ENCODE results near the gene MDC1. TPM values are rescaled to one million over a fixed set of nuclear protein-coding genes. Genes with fewer than 3 reads are reported as not detected.

The MDC1 gene
- total and polyA plus RNA-seq, 2 of the 13 experiments (the other 11 are each of a cell fraction or from before 2014, with no cell fraction given): 8.4 to 14.0 TPM

GRCh38 chr6:30721198-30722024 lies 4.3 kb upstream of the MDC1 start (continued):
- TF ChIP-seq ZHX2 (IDR thresholded peaks at IDR 0.05; ENCODE audit: low read depth): no peak
- TF ChIP-seq ZHX2 (CRISPR knock-in tag; IDR thresholded peaks at IDR 0.05; ENCODE audit: borderline replicate concordance): peak; percentile 30; the same call in 1 of the 2 replicates
- peak; percentile 91; the same call in 1 of the 2 replicates for TF ChIP-seq MYC (CRISPR knock-in tag; IDR thresholded peaks at IDR 0.05; ENCODE audit: borderline replicate concordance)
- peak; percentile 64 for TF ChIP-seq ZNF607 (CRISPR knock-in tag; IDR thresholded peaks at IDR 0.05; ENCODE audit: borderline replicate concordance)
- TF ChIP-seq DPF2 (CRISPR knock-in tag; IDR thresholded peaks at IDR 0.05; ENCODE audit: borderline replicate concordance, low read depth): peak; percentile 33; the same call in 1 of the 2 replicates
- TF ChIP-seq ZSCAN30 (CRISPR knock-in tag; IDR thresholded peaks at IDR 0.05): no peak
- TF ChIP-seq, protein P1, sequence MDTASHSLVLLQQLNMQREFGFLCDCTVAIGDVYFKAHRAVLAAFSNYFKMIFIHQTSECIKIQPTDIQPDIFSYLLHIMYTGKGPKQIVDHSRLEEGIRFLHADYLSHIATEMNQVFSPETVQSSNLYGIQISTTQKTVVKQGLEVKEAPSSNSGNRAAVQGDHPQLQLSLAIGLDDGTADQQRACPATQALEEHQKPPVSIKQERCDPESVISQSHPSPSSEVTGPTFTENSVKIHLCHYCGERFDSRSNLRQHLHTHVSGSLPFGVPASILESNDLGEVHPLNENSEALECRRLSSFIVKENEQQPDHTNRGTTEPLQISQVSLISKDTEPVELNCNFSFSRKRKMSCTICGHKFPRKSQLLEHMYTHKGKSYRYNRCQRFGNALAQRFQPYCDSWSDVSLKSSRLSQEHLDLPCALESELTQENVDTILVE (CRISPR knock-in tag; IDR thresholded peaks at IDR 0.05): no peak
- no peak for TF ChIP-seq ZNF7 (CRISPR knock-in tag; IDR thresholded peaks at IDR 0.05)
- TF ChIP-seq HDAC2 (CRISPR knock-in tag; IDR thresholded peaks at IDR 0.05): peak; percentile 55; the same call in 1 of the 2 replicates
- TF ChIP-seq MXD3 (CRISPR knock-in tag; IDR thresholded peaks at IDR 0.05): peak; percentile 87; the same call in 1 of the 2 replicates
- TF ChIP-seq SAFB2 (CRISPR knock-in tag; IDR thresholded peaks at IDR 0.05; ENCODE audit: borderline replicate concordance, low read depth): peak; percentile 75; the same call in 1 of the 2 replicates
- 0 out of 2 replicates have a peak, but pooled peaks have one; percentile 18 for TF ChIP-seq ZNF343 (CRISPR knock-in tag; IDR thresholded peaks at IDR 0.05)
- TF ChIP-seq HNF1A (IDR thresholded peaks at IDR 0.05; ENCODE audit: low read depth): no peak
- peak; percentile 14; the same call in 1 of the 2 replicates for TF ChIP-seq HNF1A (CRISPR knock-in tag; IDR thresholded peaks at IDR 0.05; ENCODE audit: borderline replicate concordance)
- TF ChIP-seq ZNF557 (CRISPR knock-in tag; IDR thresholded peaks at IDR 0.05): 0 out of 2 replicates have a peak, but pooled peaks have one; percentile 46
- TF ChIP-seq SMAD3 (CRISPR knock-in tag; IDR thresholded peaks at IDR 0.05): no peak
- TF ChIP-seq SP2 (CRISPR knock-in tag; IDR thresholded peaks at IDR 0.05): peak; percentile 49; the same call in 1 of the 2 replicates

All from HepG2 (cell line).